ENCODE data around the gene ERCC1.

ERCC1 gene

GRCh38 chr19:45405435-45406225, 18.1 kb downstream of the ERCC1 start:
- 1% methylated on average over 47 of the region's 48 CpGs for WGBS
- H3K9ac ChIP-seq (ENCODE audit: low read depth, low read length), result peak overlapping the region; percentile 99
- H3K27ac ChIP-seq (ENCODE audit: low read depth, low read length), result peak overlapping the region; percentile 97
- peaks cover 18% of the 10 kb centered on the region for H3K36me3 ChIP-seq (ENCODE audit: insufficient read depth, low read length)
- peaks cover 15% of the 10 kb centered on the region for H3K4me1 ChIP-seq (ENCODE audit: insufficient read depth, low read length)
- H3K27me3 ChIP-seq (ENCODE audit: insufficient read depth, low read length), result peaks cover 8% of the 10 kb centered on the region; the same call in 1 of the 2 replicates
- peak overlapping the region; percentile 87 for H3K4me3 ChIP-seq (ENCODE audit: low read length)
- no peaks in the 10 kb centered on the region for H3K9me3 ChIP-seq (ENCODE audit: insufficient read depth, low read depth, low read length)

GRCh38 chr19:45404557-45405434, 18.9 kb downstream of the ERCC1 start, which contains the start of gene PPP1R13L:
Gene PPP1R13L (minus strand): TSS chr19:45405069. CDS start chr19:45398318, 6,751 bp downstream.
- no peaks in the 10 kb centered on the region for H3K9me3 ChIP-seq (ENCODE audit: insufficient read depth, low read depth, low read length)
- peak within 1 kb of the TSS; percentile 99 for H3K9ac ChIP-seq (ENCODE audit: low read depth, low read length)
- peaks cover 15% of the 10 kb centered on the region for H3K4me1 ChIP-seq (ENCODE audit: insufficient read depth, low read length)
- peak within 1 kb of the TSS; percentile 87 for H3K4me3 ChIP-seq (ENCODE audit: low read length)
- H3K36me3 ChIP-seq (ENCODE audit: insufficient read depth, low read length), result peaks cover 15% of the 10 kb centered on the region
- H3K27ac ChIP-seq (ENCODE audit: low read depth, low read length), result peak within 1 kb of the TSS; percentile 97
- WGBS, result 1% methylated on average over 46 of the region's 46 CpGs
- H3K27me3 ChIP-seq (ENCODE audit: insufficient read depth, low read length), result peaks cover 8% of the 10 kb centered on the region; the same call in 1 of the 2 replicates

- WGBS, result 7% methylated on average over 22 of the region's 25 CpGs
- Histone ChIP-seq H3K9ac (ENCODE audit: low read depth, low read length) (peak overlapping the region; percentile 41; the same call in 1 of the 2 replicates), H3K36me3 (ENCODE audit: insufficient read depth, low read length) (peaks cover 10% of the 10 kb centered on the region), H3K9me3 (ENCODE audit: insufficient read depth, low read depth, low read length) (no peaks in the 10 kb centered on the region), H3K27me3 (ENCODE audit: insufficient read depth, low read length) (peaks cover 8% of the 10 kb centered on the region; the same call in 1 of the 2 replicates), H3K27ac (ENCODE audit: low read depth, low read length) (peak overlapping the region; percentile 97; the same call in 1 of the 2 replicates), H3K4me1 (ENCODE audit: insufficient read depth, low read length) (peaks cover 15% of the 10 kb centered on the region), H3K4me3 (ENCODE audit: low read length) (peak overlapping the region; percentile 87)
These were observed 19.7 kb downstream of the ERCC1 start for GRCh38 chr19:45403781-45404556.

- H3K27ac ChIP-seq (ENCODE audit: low read depth, low read length), result no peak overlapping the region
- no peak overlapping the region for H3K9ac ChIP-seq (ENCODE audit: low read depth, low read length)
- H3K36me3 ChIP-seq (ENCODE audit: insufficient read depth, low read length), result peaks cover 3% of the 10 kb centered on the region; the same call in 1 of the 2 replicates
- H3K9me3 ChIP-seq (ENCODE audit: insufficient read depth, low read depth, low read length), result no peaks in the 10 kb centered on the region
- peaks cover 8% of the 10 kb centered on the region; the same call in 1 of the 2 replicates for H3K27me3 ChIP-seq (ENCODE audit: insufficient read depth, low read length)
- peaks cover 15% of the 10 kb centered on the region for H3K4me1 ChIP-seq (ENCODE audit: insufficient read depth, low read length)
- 78% methylated on average over 4 of the region's 4 CpGs for WGBS
- peak overlapping the region; percentile 87 for H3K4me3 ChIP-seq (ENCODE audit: low read length)
These were observed 20.4 kb downstream of the ERCC1 start for GRCh38 chr19:45403272-45403671.

GRCh38 chr19:45402298-45403061, 21.2 kb downstream of the ERCC1 start:
- Histone ChIP-seq H3K4me3 (ENCODE audit: low read length) (peak overlapping the region; percentile 17; the same call in 1 of the 2 replicates), H3K27me3 (ENCODE audit: insufficient read depth, low read length) (peaks cover 8% of the 10 kb centered on the region), H3K36me3 (ENCODE audit: insufficient read depth, low read length) (no peaks in the 10 kb centered on the region), H3K27ac (ENCODE audit: low read depth, low read length) (peak overlapping the region; percentile 34; the same call in 1 of the 2 replicates), H3K9ac (ENCODE audit: low read depth, low read length) (no peak overlapping the region), H3K4me1 (ENCODE audit: insufficient read depth, low read length) (peaks cover 15% of the 10 kb centered on the region), H3K9me3 (ENCODE audit: insufficient read depth, low read depth, low read length) (no peaks in the 10 kb centered on the region)
- 12% methylated on average over 40 of the region's 40 CpGs for WGBS

GRCh38 chr19:45401815-45402214, 21.9 kb downstream of the ERCC1 start:
- H3K4me3 ChIP-seq (ENCODE audit: low read length), result peak overlapping the region; percentile 17; the same call in 1 of the 2 replicates
- peaks cover 13% of the 10 kb centered on the region for H3K4me1 ChIP-seq (ENCODE audit: insufficient read depth, low read length)
- H3K9me3 ChIP-seq (ENCODE audit: insufficient read depth, low read depth, low read length), result no peaks in the 10 kb centered on the region
- WGBS, result 97% methylated on average over 5 of the region's 6 CpGs
- H3K9ac ChIP-seq (ENCODE audit: low read depth, low read length), result no peak overlapping the region
- H3K36me3 ChIP-seq (ENCODE audit: insufficient read depth, low read length), result no peaks in the 10 kb centered on the region
- no peak overlapping the region for H3K27ac ChIP-seq (ENCODE audit: low read depth, low read length)
- H3K27me3 ChIP-seq (ENCODE audit: insufficient read depth, low read length), result peaks cover 11% of the 10 kb centered on the region

- no peaks in the 10 kb centered on the region for H3K36me3 ChIP-seq (ENCODE audit: insufficient read depth, low read length)
- 86% methylated on average over 6 of the region's 6 CpGs for WGBS
- H3K27ac ChIP-seq (ENCODE audit: low read depth, low read length), result no peak overlapping the region
- no peaks in the 10 kb centered on the region for H3K9me3 ChIP-seq (ENCODE audit: insufficient read depth, low read depth, low read length)
- no peak overlapping the region for H3K4me3 ChIP-seq (ENCODE audit: low read length)
- peaks cover 13% of the 10 kb centered on the region for H3K4me1 ChIP-seq (ENCODE audit: insufficient read depth, low read length)
- peaks cover 15% of the 10 kb centered on the region for H3K27me3 ChIP-seq (ENCODE audit: insufficient read depth, low read length)
- no peak overlapping the region for H3K9ac ChIP-seq (ENCODE audit: low read depth, low read length)
These were observed 23.5 kb downstream of the ERCC1 start for GRCh38 chr19:45400192-45400591.

- 82% methylated on average over 59 of the region's 59 CpGs for WGBS
- Histone ChIP-seq H3K4me1 (ENCODE audit: insufficient read depth, low read length) (peaks cover 3% of the 10 kb centered on the region), H3K9me3 (ENCODE audit: insufficient read depth, low read depth, low read length) (no peaks in the 10 kb centered on the region), H3K36me3 (ENCODE audit: insufficient read depth, low read length) (0 out of 2 replicates have a peak, but pooled peaks cover 3% of the 10 kb centered on the region), H3K4me3 (ENCODE audit: low read length) (peak overlapping the region; percentile 36), H3K9ac (ENCODE audit: low read depth, low read length) (no peak overlapping the region), H3K27me3 (ENCODE audit: insufficient read depth, low read length) (peaks cover 7% of the 10 kb centered on the region; the same call in 1 of the 2 replicates), H3K27ac (ENCODE audit: low read depth, low read length) (0 out of 2 replicates have a peak overlapping the region, but pooled peaks have one; percentile 18)
These were observed 27.7 kb downstream of the ERCC1 start for GRCh38 chr19:45395821-45396617.

- H3K36me3 ChIP-seq (ENCODE audit: insufficient read depth, low read length), result 0 out of 2 replicates have a peak, but pooled peaks cover 3% of the 10 kb centered on the region
- peaks cover 6% of the 10 kb centered on the region; the same call in 1 of the 2 replicates for H3K27me3 ChIP-seq (ENCODE audit: insufficient read depth, low read length)
- no peak overlapping the region for H3K9ac ChIP-seq (ENCODE audit: low read depth, low read length)
- WGBS, result 94% methylated on average over 21 of the region's 21 CpGs
- H3K4me3 ChIP-seq (ENCODE audit: low read length), result no peak overlapping the region
- H3K27ac ChIP-seq (ENCODE audit: low read depth, low read length), result no peak overlapping the region
- H3K9me3 ChIP-seq (ENCODE audit: insufficient read depth, low read depth, low read length), result no peaks in the 10 kb centered on the region
- peaks cover 3% of the 10 kb centered on the region for H3K4me1 ChIP-seq (ENCODE audit: insufficient read depth, low read length)
These were observed 31.6 kb downstream of the ERCC1 start for GRCh38 chr19:45391871-45392665.

All from HUES64 (cell line).